ENCODE results near the gene RNF138.
"Not testable (repeated sequence)": the region's sequence is repeated elsewhere in the genome, so short reads cannot be mapped to it uniquely, and the experiment has no call there.

The RNF138 gene

GRCh38 chr18:32095900-32096229, 4.2 kb downstream of the RNF138 start:
- no peak for DNase-seq

DNA sequence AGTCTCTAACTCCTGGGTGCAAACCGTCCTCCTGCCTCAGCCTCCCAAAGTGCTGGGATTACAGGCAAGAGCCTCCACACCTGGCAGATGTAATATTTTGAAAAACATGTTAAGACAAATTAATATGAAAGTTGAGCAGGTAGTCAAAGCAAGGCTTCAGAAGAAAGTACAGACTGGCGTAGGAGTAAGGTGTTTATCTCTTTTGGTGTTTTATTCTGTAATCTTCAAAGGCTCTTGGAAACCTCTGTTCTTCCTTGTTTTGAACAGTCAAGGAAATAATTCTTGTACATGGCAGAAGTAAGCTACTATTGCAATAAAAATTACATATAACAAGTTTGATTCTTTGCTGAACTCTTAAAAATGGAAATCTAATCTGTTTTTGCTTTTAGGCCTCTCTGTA, 5.3 kb downstream of the RNF138 start:
- DNase-seq, result no peak

GRCh38 chr18:32104516-32104915, 12.8 kb downstream of the RNF138 start:
- no peak for DNase-seq

DNA sequence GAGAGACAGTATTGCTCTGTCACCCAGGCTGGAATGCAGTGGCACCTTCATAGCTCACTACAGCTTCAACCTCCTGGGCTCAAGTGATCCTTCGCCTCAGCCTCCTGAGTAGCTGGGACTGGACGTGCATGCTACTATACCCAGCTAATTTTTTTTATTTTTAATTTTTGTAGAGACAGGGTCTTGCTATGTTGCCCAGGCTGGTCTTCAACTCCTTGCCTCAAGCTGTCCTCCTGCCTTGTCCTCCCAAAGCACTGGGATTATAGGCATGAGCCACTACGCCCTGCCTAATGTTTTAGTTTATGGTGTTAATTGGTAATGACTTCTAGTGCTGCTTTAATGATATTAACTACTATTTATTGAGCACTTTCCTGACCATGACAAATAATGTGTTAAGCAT, 18.3 kb downstream of the RNF138 start:
- no peak for DNase-seq

DNA sequence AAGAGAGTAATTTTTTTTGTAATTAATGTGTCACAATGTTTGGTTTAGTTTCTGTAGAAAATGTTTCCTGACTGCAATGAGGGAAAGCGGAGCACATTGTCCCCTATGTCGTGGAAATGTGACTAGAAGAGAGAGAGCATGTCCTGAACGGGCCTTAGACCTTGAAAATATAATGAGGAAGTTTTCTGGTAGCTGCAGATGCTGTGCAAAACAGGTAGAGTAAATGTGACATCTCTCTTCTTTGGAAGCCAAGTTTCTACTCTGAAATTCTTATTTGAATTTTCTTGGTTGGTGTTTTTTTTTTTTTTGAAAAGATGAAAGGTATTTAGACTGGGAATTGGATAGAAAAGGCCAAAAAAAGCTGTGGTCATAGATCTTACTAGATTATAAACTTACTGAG, 20.0 kb downstream of the RNF138 start:
- no peak for DNase-seq

- no peak for DNase-seq
Observed at GRCh38 chr18:32112826-32113225, 21.2 kb downstream of the RNF138 start.

GRCh38 chr18:32114293-32114942, 22.7 kb downstream of the RNF138 start:
- no peak for DNase-seq

DNA sequence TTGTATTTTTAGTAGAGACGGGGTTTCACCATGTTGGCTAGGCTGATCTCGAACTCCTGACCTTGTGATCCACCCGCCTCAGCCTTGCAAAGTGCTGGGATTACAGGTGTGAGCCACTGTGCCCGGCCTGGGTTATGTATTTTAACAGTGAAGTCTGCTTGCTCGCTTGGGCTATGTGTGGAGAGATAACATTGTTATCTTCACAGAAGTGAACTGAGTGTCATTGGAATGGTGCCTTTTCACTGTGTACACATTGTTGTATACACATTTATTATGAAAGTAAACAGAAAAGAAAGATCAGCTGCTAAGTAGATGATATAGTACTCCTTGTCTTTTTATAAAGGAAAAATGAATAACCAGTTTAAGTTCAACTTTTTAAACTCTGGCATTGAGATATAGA, 30.4 kb downstream of the RNF138 start:
- no peak for DNase-seq

GRCh38 chr18:32126538-32126937, 34.9 kb downstream of the RNF138 start:
- no peak for DNase-seq

DNA sequence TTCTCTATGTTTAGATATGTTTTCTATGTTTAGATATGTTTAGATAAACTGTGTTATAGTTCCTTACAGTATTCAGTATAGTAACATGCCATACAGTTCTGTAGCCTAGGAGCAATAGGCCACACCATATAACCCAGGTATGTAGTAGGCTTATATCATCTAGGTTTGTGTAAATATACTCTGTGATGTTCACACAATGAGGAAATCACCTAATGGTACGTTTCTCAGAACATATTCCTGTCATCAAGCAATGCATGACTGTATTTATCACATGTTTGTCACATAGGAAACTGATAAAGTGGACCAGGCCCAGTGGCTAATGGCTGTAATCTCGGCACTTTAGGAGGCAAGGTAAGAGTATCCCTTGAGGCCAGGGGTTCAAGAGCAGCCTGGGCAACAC, 44.0 kb downstream of the RNF138 start:
- DNase-seq, result no peak

DNA sequence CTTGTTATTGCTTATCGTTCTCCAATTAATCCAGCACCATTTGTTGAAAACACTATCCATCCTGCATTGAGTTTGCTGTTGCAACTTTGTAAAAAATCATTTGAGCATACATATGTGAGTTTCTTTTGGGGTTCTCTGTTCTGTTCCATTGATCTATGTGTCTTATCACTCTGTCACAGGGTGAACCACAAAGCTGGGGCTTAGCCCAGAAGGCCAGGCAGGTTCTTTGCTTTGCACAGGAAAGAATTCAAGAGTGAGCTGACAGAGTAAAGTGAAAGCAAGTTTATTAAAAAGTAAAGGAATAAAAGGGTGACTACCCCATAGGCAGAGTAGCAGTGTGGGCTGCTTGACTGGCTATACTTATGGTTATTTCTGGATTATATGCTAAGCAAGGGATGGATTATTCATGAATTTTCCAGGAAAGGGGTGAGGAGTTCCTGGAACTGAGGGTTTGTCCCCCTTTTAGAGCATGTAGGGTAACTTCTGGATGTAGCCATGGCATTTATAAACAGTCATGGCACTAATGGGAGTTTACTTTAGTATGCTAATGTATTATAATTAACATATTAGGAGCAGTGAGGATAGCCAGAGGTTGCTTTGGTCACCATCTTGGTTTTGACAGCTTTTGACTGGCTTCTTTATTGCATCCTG, 46.8 kb downstream of the RNF138 start:
- no peak for DNase-seq

DNA sequence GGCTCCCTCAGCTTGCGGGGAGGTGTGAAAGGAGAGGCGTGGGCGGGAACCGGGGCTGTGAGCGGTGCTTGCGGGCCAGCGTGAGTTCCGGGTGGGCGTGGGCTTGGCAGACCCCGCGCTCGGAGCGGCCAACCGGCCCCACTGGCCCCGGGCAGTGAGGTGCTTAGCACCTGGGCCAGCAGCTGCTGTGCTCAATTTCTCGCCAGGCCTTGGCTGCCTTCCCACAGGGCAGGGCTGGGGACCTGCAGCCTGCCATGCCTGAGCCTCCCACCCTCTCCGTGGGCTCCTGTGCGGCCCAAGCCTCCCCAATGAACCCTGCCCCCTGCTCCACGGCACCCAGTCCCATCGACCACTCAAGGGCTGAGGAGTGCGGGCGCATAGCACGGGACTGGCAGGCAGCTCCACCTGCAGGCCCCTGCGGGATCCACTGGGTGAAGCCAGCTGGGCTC, 48.2 kb downstream of the RNF138 start:
- DNase-seq, result no peak

- DNase-seq, result no peak
Observed at GRCh38 chr18:32148185-32148870, 56.7 kb downstream of the RNF138 start.

GRCh38 chr18:32152705-32153448, 61.2 kb downstream of the RNF138 start:
- no peak for DNase-seq

DNA sequence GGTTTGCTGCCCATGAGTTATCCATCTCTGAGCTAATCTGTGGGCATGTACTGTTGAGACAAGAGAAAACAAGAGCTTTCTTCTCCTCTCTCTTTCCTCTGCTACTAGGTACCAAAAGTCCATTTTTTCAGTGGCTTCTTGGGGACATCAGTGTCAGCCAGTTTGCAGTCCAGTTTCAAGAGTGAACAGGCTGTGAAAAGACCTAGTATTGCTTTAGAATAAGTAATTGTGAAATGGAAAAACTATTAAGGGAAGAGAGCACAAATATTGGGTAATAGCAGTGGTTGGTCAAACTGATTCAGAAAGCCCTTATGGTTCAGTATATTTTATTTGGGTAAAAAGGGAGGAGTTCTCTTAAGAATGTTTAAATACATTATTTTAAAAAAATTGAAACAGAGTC, 65.2 kb downstream of the RNF138 start:
- DNase-seq, result no peak

GRCh38 chr18:32157580-32157979, 65.9 kb downstream of the RNF138 start:
- no peak for DNase-seq

DNA sequence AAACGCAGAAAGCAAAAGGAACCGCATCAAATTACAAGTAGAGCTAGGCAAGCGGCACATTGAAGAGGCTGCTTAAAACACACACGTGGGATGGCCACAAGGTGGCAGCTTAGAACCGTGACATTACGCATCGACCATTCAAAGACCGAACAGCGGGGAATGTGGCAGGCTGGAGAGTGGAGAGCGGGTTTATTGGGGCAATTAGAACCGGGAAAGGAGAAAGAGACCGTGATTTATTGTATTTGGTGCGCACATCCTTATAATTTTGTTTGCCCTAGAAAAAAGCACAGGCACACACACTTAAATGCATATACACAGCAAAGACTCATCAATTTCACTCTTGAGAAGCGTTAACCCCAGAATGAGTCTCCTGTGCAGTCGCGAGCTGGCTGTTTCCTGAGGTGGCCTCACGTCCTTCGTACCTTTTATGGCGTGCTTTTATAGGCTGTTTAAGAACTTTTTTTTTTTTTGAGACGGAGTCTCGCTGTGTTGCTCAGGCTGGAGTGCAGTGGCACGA, 66.5 kb downstream of the RNF138 start:
- peak; percentile 80 to 92 for DNase-seq

- not testable (repeated sequence) for DNase-seq
Observed at GRCh38 chr18:32158631-32159030, 67.0 kb downstream of the RNF138 start.

DNA sequence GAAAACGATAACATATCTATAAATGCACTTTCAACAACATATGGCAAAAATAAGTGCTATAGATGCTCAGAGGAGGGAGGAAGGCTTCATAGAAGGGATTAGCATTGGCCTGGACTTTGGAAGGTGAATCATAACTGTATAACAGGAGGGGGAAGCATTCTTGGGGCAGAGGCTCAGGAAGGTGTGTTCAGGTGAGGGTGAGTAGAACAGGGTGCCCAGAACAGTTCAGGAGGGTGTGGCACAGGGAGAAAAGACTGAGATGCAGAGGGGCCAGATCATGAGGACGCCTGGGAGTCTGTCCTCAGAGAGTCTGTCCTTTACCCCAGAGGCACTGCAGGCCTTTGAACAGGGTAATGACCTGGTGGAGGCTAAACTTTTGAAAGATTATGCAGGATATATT, 68.9 kb downstream of the RNF138 start:
- no peak for DNase-seq

GRCh38 chr18:32167980-32168730, 76.5 kb downstream of the RNF138 start:
- DNase-seq, result no peak

- no peak for DNase-seq
Observed at GRCh38 chr18:32173654-32174053, 82.0 kb downstream of the RNF138 start.

DNA sequence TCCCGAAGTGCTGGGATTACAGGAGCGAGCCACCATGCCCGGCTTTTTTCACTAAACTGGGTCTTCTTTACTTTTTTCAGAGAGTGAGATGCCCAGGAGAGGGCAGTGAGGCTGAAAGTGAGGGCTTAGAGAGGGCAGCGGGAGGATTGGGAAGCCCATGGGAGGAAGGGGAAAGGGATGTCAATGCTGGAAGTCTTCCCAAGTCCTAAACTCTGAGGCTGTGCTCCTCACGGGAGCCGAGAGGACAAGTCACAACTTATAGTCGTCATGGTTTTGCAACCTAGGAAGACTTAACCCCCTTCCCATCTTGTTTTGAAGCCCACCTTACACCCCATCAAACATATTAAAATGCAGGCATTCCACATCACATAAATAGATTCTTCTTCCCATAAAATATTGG, 83.0 kb downstream of the RNF138 start:
- no peak for DNase-seq

GRCh38 chr18:32175265-32175664, 83.6 kb downstream of the RNF138 start:
- peak in 1 of 2 donors; percentile 31 for DNase-seq

Measured in hippocampal formation (tissue), 2 donors.